OCI-LY7 (cell line): Measurements from ENCODE around the gene ENDOV.
"Not testable (repeated sequence)": the region's sequence is repeated elsewhere in the genome, so short reads cannot be mapped to it uniquely, and the experiment has no call there.

Experiments
- CTCF ChIP-seq: fragments of 200-600 bp; sonication (generic); conservative IDR thresholded peaks from 2 replicates; pipeline ENCODE4 v1.5.1; 2014; ENCODE audit warnings: mild to moderate bottlenecking, antibody characterized with exemption, low read length, moderate library complexity, mixed read lengths
- EZH2phosphoT487 ChIP-seq: fragments of 200-600 bp; sonication (generic); IDR thresholded peaks from 2 replicates; pipeline ENCODE4 v1.6.1; 2018; ENCODE audit warnings: low read depth, borderline replicate concordance, mild to moderate bottlenecking, mixed run types, antibody characterized with exemption, low read length, moderate library complexity, mixed read lengths

- TF ChIP-seq CTCF, EZH2phosphoT487: not testable (repeated sequence)
Observed at GRCh38 chr17:80407917-80408316, 7.0 kb upstream of the ENDOV start.
